Effector memory CD8-positive, alpha-beta T cell (primary cell): ENCODE results near the gene POLD2.

Experiments
- ATAC-seq: fragments of 150-1000 bp; cut with Tn5 transposase; replicated peaks from 2 replicates; pipeline ENCODE4 v1.10.0; 2021; ENCODE audit warnings: mild to moderate bottlenecking, moderate library complexity
- DNase-seq, 3 experiments: peaks; one replicate each; pipeline ENCODE4 v3.0.0; 2021
- H3K27ac Mint-ChIP-seq, 2 donors: one replicate each; pipeline ENCODE4 v1.8.0; 2022; ENCODE audit warnings: mild to moderate bottlenecking in 2 of 2, mixed read lengths in 2 of 2, moderate library complexity in 2 of 2
- H3K27me3 Mint-ChIP-seq, 2 donors: one replicate each; pipeline ENCODE4 v1.8.0; 2022; ENCODE audit warnings: mixed read lengths in 2 of 2
- H3K36me3 Mint-ChIP-seq: one replicate; pipeline ENCODE4 v1.8.0; 2022; ENCODE audit warnings: mild to moderate bottlenecking, moderate library complexity, mixed read lengths; ENCODE audit not compliant: insufficient read depth
- H3K4me1 Mint-ChIP-seq, 2 donors: one replicate each; pipeline ENCODE4 v1.8.0; 2022; ENCODE audit warnings: low read depth in 2 of 2, mixed read lengths in 2 of 2
- H3K4me3 Mint-ChIP-seq, 2 donors: one replicate each; pipeline ENCODE4 v1.8.0; 2022; ENCODE audit warnings: mild to moderate bottlenecking in 2 of 2, mixed read lengths in 2 of 2, moderate library complexity in 2 of 2
- H3K9me3 Mint-ChIP-seq, 2 donors: one replicate each; pipeline ENCODE4 v1.8.0; 2022; ENCODE audit warnings: mixed read lengths in 2 of 2

POLD2 gene

DNA sequence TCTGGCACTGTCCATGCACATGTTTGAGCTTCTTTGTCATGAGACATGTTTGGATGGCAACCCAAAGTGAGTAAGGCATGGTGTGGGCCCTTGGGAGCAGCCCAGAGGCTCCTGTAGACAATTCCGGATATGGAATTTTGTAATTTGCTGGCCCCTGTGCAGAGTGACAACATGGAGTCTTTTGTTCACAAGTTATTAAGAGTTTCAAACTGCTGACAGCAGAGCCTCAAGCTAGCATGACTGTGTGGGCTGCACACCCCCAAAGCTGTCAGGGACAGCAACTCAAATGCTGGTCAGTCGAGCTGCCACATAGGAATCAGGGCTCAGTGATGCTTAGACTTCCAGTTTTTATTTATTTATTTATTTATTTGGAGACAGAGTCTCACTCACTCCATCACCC, 24.8 kb upstream of the POLD2 start:
- no peak overlapping the region for H3K27ac Mint-ChIP-seq
- DNase-seq (no peak), ATAC-seq (no peak)
- no peak overlapping the region for H3K4me3 Mint-ChIP-seq
- no peaks in the 10 kb centered on the region for H3K36me3 Mint-ChIP-seq
- peaks cover 5 to 6% of the 10 kb centered on the region in 2 donors for H3K27me3 Mint-ChIP-seq
- no peaks in the 10 kb centered on the region for H3K9me3 Mint-ChIP-seq
- peaks cover 0 to 10% of the 10 kb centered on the region in 2 donors for H3K4me1 Mint-ChIP-seq

DNA sequence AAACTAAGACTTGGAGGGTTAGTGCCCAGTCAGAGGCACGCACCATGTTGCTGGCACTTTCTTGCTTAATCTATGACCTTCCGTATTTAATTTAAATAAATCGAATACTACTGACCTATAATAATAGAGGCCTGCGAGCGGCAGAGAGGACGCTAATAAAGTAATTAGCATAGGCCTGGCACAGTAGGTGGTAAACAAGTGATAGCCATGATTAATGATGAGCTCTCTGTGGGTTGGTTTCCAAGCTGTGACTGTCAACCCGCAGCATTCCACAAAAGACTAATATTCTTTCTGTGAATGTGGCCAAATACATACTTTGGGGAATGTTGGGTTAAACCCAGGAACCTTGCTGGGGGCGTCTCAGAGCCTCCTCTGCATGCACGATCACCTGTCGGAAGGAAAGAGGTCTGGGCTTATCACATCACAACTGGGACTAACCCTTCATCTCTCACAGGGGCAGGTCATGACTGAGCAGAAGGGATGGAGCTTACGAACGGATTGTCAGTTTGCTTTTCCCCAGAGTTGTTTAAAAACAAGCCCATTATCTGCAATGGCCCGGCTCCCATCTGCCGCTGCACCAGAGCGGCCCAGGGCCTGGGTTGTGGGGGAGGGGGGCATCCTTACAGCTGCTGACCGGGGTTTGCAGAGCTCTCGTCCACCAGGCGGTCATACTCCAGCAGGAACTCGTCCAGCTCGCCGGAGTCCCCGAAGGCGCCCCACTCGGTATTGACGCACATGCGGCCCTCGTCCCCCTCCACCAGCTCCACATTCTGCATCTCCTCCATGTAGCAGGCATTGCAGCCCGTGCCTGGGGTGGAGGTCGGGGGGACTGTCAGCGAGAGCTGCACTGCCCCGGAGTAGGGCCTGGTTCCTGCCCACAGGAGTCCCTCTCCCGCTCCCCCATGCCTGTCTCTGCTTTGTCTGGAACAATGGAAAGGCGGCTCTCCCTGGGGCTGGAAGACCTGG, 24.0 kb upstream of the POLD2 start:
- DNase-seq (no peak), ATAC-seq (no peak)
- H3K4me3 Mint-ChIP-seq: peak overlapping the region in 1 of 2 donors; percentile 59
- peaks cover 5 to 6% of the 10 kb centered on the region in 2 donors for H3K27me3 Mint-ChIP-seq
- no peaks in the 10 kb centered on the region for H3K36me3 Mint-ChIP-seq
- peaks cover 0 to 10% of the 10 kb centered on the region in 2 donors for H3K4me1 Mint-ChIP-seq
- H3K27ac Mint-ChIP-seq: no peak overlapping the region
- H3K9me3 Mint-ChIP-seq: no peaks in the 10 kb centered on the region

- Mint-ChIP-seq H3K36me3 (no peaks in the 10 kb centered on the region), H3K27me3 (peaks cover 6 to 10% of the 10 kb centered on the region in 2 donors), H3K4me3 (peak overlapping the region; percentile 45 to 75), H3K27ac (peak overlapping the region in 1 of 2 donors; percentile 76), H3K4me1 (peaks cover 0 to 10% of the 10 kb centered on the region in 2 donors), H3K9me3 (no peaks in the 10 kb centered on the region)
- peak; percentile 66 for ATAC-seq
- DNase-seq: peak in 2 of 3 experiments; percentile 20 to 21
Measured at GRCh38 chr7:44145969-44146911, 22.9 kb upstream of the POLD2 start.

DNA sequence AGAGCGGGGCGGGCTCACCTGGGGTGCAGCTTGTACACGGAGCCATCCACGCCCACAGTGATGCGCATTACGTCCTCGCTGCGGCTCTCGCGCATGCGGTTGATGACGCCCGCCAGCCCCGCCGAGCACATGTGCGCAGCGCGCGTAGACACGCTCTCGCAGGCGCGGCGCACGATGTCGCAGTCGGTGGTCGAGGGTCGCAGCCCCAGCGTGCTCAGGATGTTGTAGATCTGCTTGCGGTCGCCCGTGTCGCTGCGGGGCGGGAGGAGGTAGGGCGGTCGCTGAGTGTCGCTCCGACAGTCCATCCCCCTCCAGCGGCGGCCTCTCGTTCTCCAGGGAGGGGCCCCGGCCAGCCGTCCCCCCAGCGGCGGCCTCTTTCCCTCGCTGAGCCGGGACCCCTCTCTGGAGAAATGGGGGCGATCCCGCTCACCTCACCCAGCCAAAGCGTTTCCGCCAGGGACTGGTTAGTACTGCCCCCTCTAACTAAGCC, 22.2 kb upstream of the POLD2 start:
- peaks cover 0 to 10% of the 10 kb centered on the region in 2 donors for H3K4me1 Mint-ChIP-seq
- peak; percentile 82 for ATAC-seq
- H3K36me3 Mint-ChIP-seq: no peaks in the 10 kb centered on the region
- DNase-seq: peak; percentile 8 to 49 (median 47)
- H3K27ac Mint-ChIP-seq: peak overlapping the region in 1 of 2 donors; percentile 76
- peaks cover 10 to 14% of the 10 kb centered on the region in 2 donors for H3K27me3 Mint-ChIP-seq
- H3K9me3 Mint-ChIP-seq: no peaks in the 10 kb centered on the region
- peak overlapping the region; percentile 45 to 75 for H3K4me3 Mint-ChIP-seq

DNA sequence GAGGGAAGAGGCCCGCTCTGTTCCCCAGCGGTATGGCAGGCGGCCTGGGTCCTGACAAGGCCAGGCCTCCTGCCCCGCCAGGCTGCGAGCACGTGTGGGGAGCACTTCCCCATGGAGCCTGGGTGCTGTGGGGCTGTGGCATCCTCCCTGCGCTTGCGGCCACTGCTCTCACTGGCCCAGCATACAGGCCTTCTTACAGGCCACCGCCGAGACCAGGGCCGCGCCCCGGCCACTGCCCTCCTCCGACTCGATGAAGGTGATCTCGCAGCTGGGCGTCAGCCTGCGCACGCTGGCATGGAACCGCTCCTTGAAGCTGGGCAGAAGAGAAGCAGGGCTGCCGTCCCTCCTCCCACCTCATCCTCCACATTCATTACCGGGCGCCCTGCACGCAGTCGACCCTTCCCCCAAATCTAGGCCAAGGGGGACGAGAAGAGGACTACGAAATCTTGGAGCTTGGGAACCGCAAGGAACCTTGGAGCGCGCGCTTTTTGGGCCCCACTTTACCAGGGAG, 21.7 kb upstream of the POLD2 start:
- Mint-ChIP-seq H3K27me3 (peaks cover 13 to 17% of the 10 kb centered on the region in 2 donors), H3K9me3 (no peaks in the 10 kb centered on the region), H3K4me3 (peak overlapping the region; percentile 45 to 75), H3K4me1 (peaks cover 0 to 10% of the 10 kb centered on the region in 2 donors), H3K36me3 (no peaks in the 10 kb centered on the region), H3K27ac (peak overlapping the region in 1 of 2 donors; percentile 76)
- ATAC-seq: no peak
- no peak for DNase-seq

GRCh38 chr7:44144426-44144967, 21.1 kb upstream of the POLD2 start:
- Mint-ChIP-seq H3K9me3 (no peaks in the 10 kb centered on the region), H3K36me3 (no peaks in the 10 kb centered on the region), H3K27ac (no peak overlapping the region), H3K4me1 (peaks cover 0 to 10% of the 10 kb centered on the region in 2 donors), H3K27me3 (peaks cover 18 to 23% of the 10 kb centered on the region in 2 donors), H3K4me3 (no peak overlapping the region)
- no peak for ATAC-seq
- no peak for DNase-seq

- Mint-ChIP-seq H3K27me3 (peaks cover 18 to 30% of the 10 kb centered on the region in 2 donors), H3K27ac (no peak overlapping the region), H3K4me3 (no peak overlapping the region), H3K9me3 (no peaks in the 10 kb centered on the region), H3K4me1 (peaks cover 0 to 10% of the 10 kb centered on the region in 2 donors), H3K36me3 (no peaks in the 10 kb centered on the region)
- DNase-seq: no peak
- ATAC-seq: no peak
Measured at GRCh38 chr7:44143646-44144250, 20.4 kb upstream of the POLD2 start.

DNA sequence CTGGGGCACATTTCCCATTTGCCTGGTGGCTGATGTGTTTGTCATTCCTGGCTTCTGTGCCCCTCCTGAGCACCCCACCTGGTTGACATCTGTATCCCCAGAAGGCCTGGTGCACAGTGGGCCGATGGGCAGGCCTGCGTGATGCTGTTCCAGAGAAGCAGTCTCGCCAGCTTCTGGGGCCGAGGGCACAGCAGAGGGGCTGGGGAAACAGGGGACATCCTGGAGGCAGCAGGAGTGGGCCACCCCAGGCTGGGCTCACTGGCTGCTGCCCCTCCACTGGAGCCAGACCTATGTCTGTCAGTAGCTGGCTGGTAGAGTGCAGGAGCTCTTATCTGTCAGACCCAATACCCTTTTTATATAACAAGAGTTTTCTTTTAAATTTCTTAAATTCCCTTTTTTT, 18.7 kb upstream of the POLD2 start:
- peaks cover 0 to 10% of the 10 kb centered on the region in 2 donors for H3K4me1 Mint-ChIP-seq
- peaks cover 18 to 37% of the 10 kb centered on the region in 2 donors for H3K27me3 Mint-ChIP-seq
- ATAC-seq (no peak), DNase-seq (no peak)
- no peaks in the 10 kb centered on the region for H3K36me3 Mint-ChIP-seq
- H3K4me3 Mint-ChIP-seq: no peak overlapping the region
- no peak overlapping the region for H3K27ac Mint-ChIP-seq
- no peaks in the 10 kb centered on the region for H3K9me3 Mint-ChIP-seq

DNA sequence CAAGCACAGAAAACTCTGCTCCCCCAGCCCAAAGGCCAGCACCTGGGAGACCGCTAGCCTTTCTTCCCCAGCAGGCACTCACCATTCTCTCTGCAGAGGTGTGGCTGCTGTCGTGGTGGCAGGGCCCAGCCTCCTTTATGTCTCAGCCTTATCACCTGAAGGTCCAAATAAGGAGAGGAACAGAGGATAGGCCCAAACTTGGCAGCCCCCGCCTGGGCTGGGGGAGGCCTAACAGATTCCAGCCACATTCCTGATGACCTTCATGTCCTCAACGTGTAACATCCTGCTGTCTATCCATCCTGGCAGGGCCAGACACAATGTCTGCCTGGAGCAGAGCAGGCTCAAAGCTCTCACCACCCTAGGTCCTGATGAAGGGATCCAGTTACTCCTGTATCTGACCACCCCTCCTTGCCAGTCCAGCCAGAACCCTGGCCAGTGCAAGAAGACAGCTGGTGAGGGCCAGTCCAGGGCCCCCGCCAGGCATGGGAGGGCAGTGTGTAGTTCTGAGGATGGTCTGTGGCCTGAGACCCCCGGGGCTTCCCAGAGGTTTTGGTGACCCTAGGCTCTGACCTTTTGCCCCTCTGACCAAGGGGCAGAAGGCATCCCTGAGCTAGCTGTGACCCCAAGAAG, 18.0 kb upstream of the POLD2 start, which contains the start of gene MYL7:
MYL7 (minus strand) TSS at position 112 of the 630 bp plus-strand sequence; CDS start at position 85, 27 bp downstream.
- H3K4me1 Mint-ChIP-seq: peaks cover 0 to 7% of the 10 kb centered on the region in 2 donors
- H3K9me3 Mint-ChIP-seq: no peaks in the 10 kb centered on the region

GRCh38 chr7:44140341-44140740, 17.0 kb upstream of the POLD2 start:
- ATAC-seq: no peak
- H3K27me3 Mint-ChIP-seq: peaks cover 13 to 35% of the 10 kb centered on the region in 2 donors

More for the DNA sequence above, 18.0 kb upstream of the POLD2 start, which contains the start of gene MYL7:
- no peaks in the 10 kb centered on the region for H3K36me3 Mint-ChIP-seq
- peak within 1 kb of the TSS in 1 of 2 donors; percentile 15 for H3K27ac Mint-ChIP-seq
- DNase-seq (no peak), ATAC-seq (no peak)
- H3K27me3 Mint-ChIP-seq: peaks cover 13 to 37% of the 10 kb centered on the region in 2 donors
- no peak within 1 kb of the TSS for H3K4me3 Mint-ChIP-seq

GRCh38 chr7:44139311-44140010, 16.1 kb upstream of the POLD2 start:
- peak overlapping the region in 1 of 2 donors; percentile 15 for H3K27ac Mint-ChIP-seq
- no peaks in the 10 kb centered on the region for H3K36me3 Mint-ChIP-seq
- ATAC-seq: no peak
- no peaks in the 10 kb centered on the region for H3K4me1 Mint-ChIP-seq
- no peak for DNase-seq
- H3K4me3 Mint-ChIP-seq: no peak overlapping the region
- peaks cover 13 to 31% of the 10 kb centered on the region in 2 donors for H3K27me3 Mint-ChIP-seq
- H3K9me3 Mint-ChIP-seq: no peaks in the 10 kb centered on the region

More at GRCh38 chr7:44140341-44140740, 17.0 kb upstream of the POLD2 start:
- Mint-ChIP-seq H3K4me3 (no peak overlapping the region), H3K27ac (peak overlapping the region in 1 of 2 donors; percentile 15), H3K9me3 (no peaks in the 10 kb centered on the region), H3K4me1 (peaks cover 0 to 4% of the 10 kb centered on the region in 2 donors), H3K36me3 (no peaks in the 10 kb centered on the region)
- no peak for DNase-seq
